Subcutaneous abdominal adipose tissue (tissue), 5 donors: Measurements from ENCODE around the gene CXorf38.

Experiments used
- H3K27ac ChIP-seq: one replicate; pipeline ENCODE4 v1.7.0; 2013; ENCODE audit warnings: low read depth, mild to moderate bottlenecking, inconsistent platforms, low read length, moderate library complexity
- H3K27me3 ChIP-seq, 5 donors: one replicate each; pipeline ENCODE4 v1.7.0; 2013; ENCODE audit warnings: low read length in 5 of 5, inconsistent platforms in 1 of 5; ENCODE audit not compliant: control insufficient read depth in 5 of 5, insufficient read depth in 4 of 5
- H3K36me3 ChIP-seq, 5 donors: one replicate each; pipeline ENCODE4 v1.7.0; 2013; ENCODE audit warnings: low read length in 5 of 5; ENCODE audit not compliant: control insufficient read depth in 5 of 5, insufficient read depth in 5 of 5
- H3K4me1 ChIP-seq, 5 donors: one replicate each; pipeline ENCODE4 v1.7.0; 2013; ENCODE audit warnings: low read length in 5 of 5, mild to moderate bottlenecking in 3 of 5, moderate library complexity in 1 of 5; ENCODE audit not compliant: control insufficient read depth in 5 of 5, insufficient read depth in 5 of 5
- H3K4me3 ChIP-seq, 5 donors: one replicate each; pipeline ENCODE4 v1.7.0; 2013; ENCODE audit warnings: low read length in 5 of 5, low read depth in 1 of 5
- H3K9ac ChIP-seq, 5 donors: one replicate each; pipeline ENCODE4 v1.7.0; 2013; ENCODE audit warnings: low read length in 5 of 5, mild to moderate bottlenecking in 4 of 5, moderate library complexity in 3 of 5
- H3K9me3 ChIP-seq, 5 donors: one replicate each; pipeline ENCODE4 v1.7.0; 2013; ENCODE audit warnings: low read length in 5 of 5; ENCODE audit not compliant: control insufficient read depth in 5 of 5
- donor health status: healthy.
- donor health status: healthy.
- donor health status: healthy.
- donor health status: healthy.
- donor health status: healthy.

Gene CXorf38

GRCh38 chrX:40579141-40579540, 68.2 kb downstream of the CXorf38 start:
- no peak overlapping the region for H3K27ac ChIP-seq
- H3K9ac ChIP-seq, result no peak overlapping the region
- H3K27me3 ChIP-seq, result peaks cover 0 to 7% (median 4%) of the 10 kb centered on the region in 5 donors
- no peak overlapping the region for H3K4me3 ChIP-seq
- H3K9me3 ChIP-seq, result peaks cover 0 to 5% (median 0%) of the 10 kb centered on the region in 5 donors
- peaks cover 0 to 16% (median 14%) of the 10 kb centered on the region in 5 donors for H3K4me1 ChIP-seq
- H3K36me3 ChIP-seq, result no peaks in the 10 kb centered on the region

- Histone ChIP-seq H3K4me3 (no peak overlapping the region), H3K4me1 (peaks cover 0 to 16% (median 14%) of the 10 kb centered on the region in 5 donors), H3K27me3 (peaks cover 0 to 7% (median 0%) of the 10 kb centered on the region in 5 donors), H3K36me3 (no peaks in the 10 kb centered on the region), H3K27ac (no peak overlapping the region), H3K9ac (no peak overlapping the region), H3K9me3 (peaks cover 0 to 8% (median 0%) of the 10 kb centered on the region in 5 donors)
These were observed 69.2 kb downstream of the CXorf38 start for GRCh38 chrX:40578039-40578695.
